SK-MEL-5 (cell line): ENCODE data around the gene CXXC5. TPM values are rescaled to one million over a fixed set of nuclear protein-coding genes. Genes with fewer than 3 reads are reported as not detected.

Experiments used
- DNase-seq: peaks from one replicate; pipeline ENCODE4 v3.0.0-alpha.2; 2016; ENCODE audit warnings: low read depth, low spot score
- in situ Hi-C: cut with HindIII; loops from 2 replicates; pipeline ENCODE4 v1.10.0; 2016; ENCODE audit warnings: low sequenced_read_pairs, high pct_unique_total_duplicates, low pct_unique_long_range_greater_than_20kb
- total RNA-seq: library from RNA; depleted of rRNA; stranded (reverse); fragments of >200 nt; shearing (Covaris generic); gene quantifications from 2 replicates; pipeline ENCODE4 v1.2.3, GENCODE V29; 2014

The CXXC5 gene
- total RNA-seq, 1 experiment from 2014 or later, result 16.6 TPM

GRCh38 chr5:139694556-139695177 is 46.5 kb downstream of the CXXC5 start:
- in situ Hi-C loops, result no loop called here
- no peak for DNase-seq

- DNase-seq, result no peak
- in situ Hi-C loops, result no loop called here
Measured at GRCh38 chr5:139695178-139695573, 47.0 kb downstream of the CXXC5 start.

GRCh38 chr5:139696167-139696893 is 48.2 kb downstream of the CXXC5 start:
- in situ Hi-C loops, result no loop called here
- no peak for DNase-seq

DNA sequence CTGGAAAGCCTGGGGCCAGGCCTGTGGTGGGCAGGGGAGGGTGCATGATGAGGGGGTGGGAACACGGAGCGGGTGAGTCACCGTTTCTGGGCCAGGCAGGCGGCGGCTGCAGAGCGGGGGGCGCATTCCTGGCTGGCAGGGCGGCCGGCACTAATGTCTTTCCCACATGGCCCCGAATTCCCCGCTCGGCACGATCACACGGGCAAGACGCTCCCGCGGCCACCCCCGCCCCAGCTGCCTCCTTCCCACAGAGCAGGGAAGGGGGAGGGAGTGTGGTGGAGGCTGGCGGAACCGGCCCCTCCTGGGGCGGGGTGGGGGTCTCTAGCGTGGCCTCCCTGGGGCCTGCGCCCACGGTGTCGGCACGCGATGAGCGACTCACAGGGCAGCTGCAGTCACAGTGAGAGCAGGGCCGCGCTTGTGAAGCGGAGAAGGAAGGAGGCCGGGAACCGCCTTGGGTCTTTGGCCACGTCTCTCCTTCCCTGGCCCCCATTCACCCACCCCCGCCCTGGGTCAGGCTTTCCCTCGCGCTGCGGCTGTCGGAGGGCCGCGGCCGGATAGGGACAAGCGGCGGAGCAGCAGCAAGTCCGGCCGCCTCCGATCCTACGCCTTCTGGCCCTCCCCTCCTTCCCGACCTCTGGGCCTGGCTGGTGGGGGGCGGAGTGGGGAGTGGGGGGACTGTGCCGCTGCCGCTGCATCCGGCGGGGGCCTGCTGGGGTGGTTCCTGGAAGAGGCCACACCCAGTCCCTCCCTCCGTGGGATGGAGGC is 48.9 kb downstream of the CXXC5 start:
- no peak for DNase-seq
- in situ Hi-C loops, result no loop called here

DNA sequence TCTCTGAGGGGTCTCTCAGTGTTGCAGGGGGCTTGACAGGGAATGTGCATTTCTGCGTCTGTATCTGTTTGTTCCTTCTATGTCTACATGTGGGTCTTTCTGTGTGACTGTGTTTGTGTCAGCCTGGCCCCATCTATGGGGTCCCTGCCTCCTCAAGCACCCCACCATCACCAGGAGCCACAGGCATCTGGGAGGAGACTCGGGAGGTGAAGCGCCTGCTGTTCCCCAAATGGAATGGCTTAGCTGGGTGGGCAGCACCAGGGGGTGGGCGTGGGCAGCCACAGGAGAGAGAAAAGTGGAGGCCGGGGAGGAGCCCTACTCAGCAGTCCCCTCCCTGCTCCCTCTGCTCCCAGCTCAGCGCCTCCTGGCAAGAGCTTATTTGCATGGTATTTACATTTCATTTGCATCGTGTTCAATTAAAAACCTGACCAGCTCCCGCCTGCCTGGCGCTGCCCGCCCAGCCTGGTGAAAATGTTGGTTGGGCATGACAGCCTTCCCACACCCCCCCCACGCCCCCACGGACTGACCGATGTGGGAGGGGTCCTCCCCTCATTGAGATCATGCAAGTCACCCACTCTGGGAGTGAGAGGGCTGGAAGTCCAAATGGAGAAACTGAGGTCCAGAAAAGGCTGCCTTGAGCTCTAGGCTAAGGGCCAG is 50.5 kb downstream of the CXXC5 start:
- no peak for DNase-seq
- in situ Hi-C loops, result no loop called here

- no peak for DNase-seq
- in situ Hi-C loops, result no loop called here
Measured at GRCh38 chr5:139699351-139699750, 51.2 kb downstream of the CXXC5 start.

DNA sequence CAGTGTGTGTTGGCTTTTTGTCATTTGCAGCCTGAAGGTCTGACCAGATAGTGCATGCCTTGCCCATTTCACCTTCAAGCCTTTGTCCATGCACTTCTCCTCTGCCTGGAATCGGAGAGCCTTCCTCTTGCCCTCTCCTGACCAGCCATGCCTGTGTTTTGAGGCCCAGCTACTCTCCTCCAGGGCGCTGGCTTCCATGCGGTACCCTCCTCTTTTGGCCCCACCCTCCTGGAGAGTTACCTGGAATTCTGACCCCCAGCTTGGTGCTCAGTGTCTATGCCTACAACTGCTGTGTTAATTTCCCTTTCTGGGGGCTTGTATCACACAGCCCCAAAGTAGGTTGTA is 52.5 kb downstream of the CXXC5 start:
- DNase-seq, result no peak
- in situ Hi-C loops, result no loop called here

- in situ Hi-C loops, result no loop called here
- DNase-seq, result no peak
Measured at GRCh38 chr5:139701056-139701741, 53.0 kb downstream of the CXXC5 start.

DNA sequence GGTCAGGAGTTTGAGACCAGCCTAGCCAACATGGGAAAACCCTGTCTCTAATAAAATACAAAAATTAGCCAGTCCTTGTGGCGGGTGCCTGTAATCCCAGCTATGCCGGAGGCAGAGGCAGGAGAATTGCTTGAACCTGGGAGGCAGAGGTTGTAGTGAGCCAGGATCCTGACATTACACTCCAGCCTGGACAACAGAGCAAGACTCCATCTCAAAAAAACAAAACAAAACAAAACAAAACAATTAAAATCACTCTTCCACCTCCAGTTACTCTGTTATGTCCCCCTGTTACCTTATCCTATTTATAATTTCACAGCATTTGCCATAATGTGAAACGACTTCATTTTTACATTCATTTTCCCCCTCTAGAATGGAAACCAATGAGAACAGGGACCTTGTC is 54.4 kb downstream of the CXXC5 start:
- in situ Hi-C loops, result no loop called here
- no peak for DNase-seq

GRCh38 chr5:139704748-139705147 is 56.6 kb downstream of the CXXC5 start:
- DNase-seq, result no peak
- in situ Hi-C loops, result no loop called here

DNA sequence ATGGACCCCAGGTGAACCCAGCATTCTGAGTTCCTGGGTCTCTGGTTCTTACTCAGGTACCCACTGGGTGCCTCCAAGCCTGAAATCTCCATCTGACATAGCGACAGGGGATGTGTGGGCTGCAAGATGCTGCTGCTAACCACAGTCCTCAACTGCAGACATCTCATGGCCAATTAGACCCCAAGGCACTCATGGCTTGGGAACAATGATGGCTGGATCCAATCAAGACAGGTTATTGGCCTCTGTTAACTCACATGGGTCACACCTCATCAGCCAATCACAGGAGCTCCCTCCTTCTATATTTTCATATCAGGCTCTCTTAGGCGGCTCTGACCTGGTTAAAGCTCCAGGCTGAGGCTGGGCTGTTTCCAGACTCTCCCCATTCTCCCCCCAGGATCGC is 57.0 kb downstream of the CXXC5 start:
- in situ Hi-C loops, result no loop called here
- DNase-seq, result no peak

- in situ Hi-C loops, result no loop called here
- no peak for DNase-seq
Measured at GRCh38 chr5:139705655-139706587, 57.8 kb downstream of the CXXC5 start.

- in situ Hi-C loops, result no loop called here
- no peak for DNase-seq
Measured at GRCh38 chr5:139707445-139708003, 59.4 kb downstream of the CXXC5 start.

DNA sequence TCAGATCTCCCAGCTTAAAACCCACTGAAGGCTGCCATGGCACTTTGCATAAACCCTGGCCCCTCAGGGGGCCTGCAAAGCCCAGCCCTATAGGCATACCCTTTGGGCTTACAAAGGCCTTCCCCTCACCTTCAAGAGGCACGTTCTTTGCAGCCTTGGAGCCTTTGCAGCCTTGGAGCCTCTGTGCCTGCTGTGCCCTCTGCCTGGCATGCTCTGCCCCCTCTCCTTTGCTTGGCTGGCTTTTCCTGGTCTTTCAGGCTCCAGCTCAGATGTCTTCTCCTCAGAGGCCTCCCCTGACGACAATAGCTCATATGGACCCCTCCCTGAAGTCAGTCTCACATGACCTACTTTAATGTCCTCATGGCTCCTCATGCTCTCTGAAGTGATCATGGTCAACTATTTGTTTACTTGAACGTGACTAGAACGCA is 60.3 kb downstream of the CXXC5 start:
- in situ Hi-C loops, result no loop called here
- DNase-seq, result no peak

GRCh38 chr5:139708877-139709581 is 60.9 kb downstream of the CXXC5 start:
- in situ Hi-C loops, result no loop called here
- DNase-seq, result no peak
